NCI-H748 (cell line): ENCODE results near the gene SLX9.
"Not testable (repeated sequence)": the region's sequence is repeated elsewhere in the genome, so short reads cannot be mapped to it uniquely, and the experiment has no call there.

ENCODE experiments used
- DNase-seq: peaks from one replicate; lab custom pipeline; 2025; ENCODE audit not compliant: unreplicated experiment; lab: John Stamatoyannopoulos, UW

The SLX9 gene

GRCh38 chr21:44972821-44973220, 33.0 kb downstream of the SLX9 start:
- no peak for DNase-seq

GRCh38 chr21:44973598-44973997, 33.8 kb downstream of the SLX9 start:
- no peak for DNase-seq

- DNase-seq: no peak
Measured at GRCh38 chr21:44974676-44975075, 34.8 kb downstream of the SLX9 start.

- no peak for DNase-seq
Measured at GRCh38 chr21:44975720-44976555, 36.1 kb downstream of the SLX9 start.

- DNase-seq: not testable (repeated sequence)
Measured at GRCh38 chr21:44976556-44977393, 36.9 kb downstream of the SLX9 start.

GRCh38 chr21:44977616-44978340, 37.9 kb downstream of the SLX9 start:
- DNase-seq: no peak

- DNase-seq: no peak
Measured at GRCh38 chr21:44979687-44980561, 40.1 kb downstream of the SLX9 start.

- DNase-seq: no peak
Measured at GRCh38 chr21:44980562-44981489, 41.0 kb downstream of the SLX9 start.

GRCh38 chr21:44982558-44983250, 42.9 kb downstream of the SLX9 start:
- no peak for DNase-seq

GRCh38 chr21:44983421-44984206, 43.8 kb downstream of the SLX9 start:
- DNase-seq: no peak

- no peak for DNase-seq
Measured at GRCh38 chr21:44984428-44984791, 44.6 kb downstream of the SLX9 start.

- no peak for DNase-seq
Measured at GRCh38 chr21:44984792-44985440, 45.1 kb downstream of the SLX9 start.

- DNase-seq: no peak
Measured at GRCh38 chr21:44985441-44986401, 45.9 kb downstream of the SLX9 start.

GRCh38 chr21:44986471-44987291, 46.9 kb downstream of the SLX9 start:
- DNase-seq: no peak

- DNase-seq: no peak
Measured at GRCh38 chr21:44987301-44987885, 47.6 kb downstream of the SLX9 start.
